ENCODE data around the gene SGIP1.

The SGIP1 gene

GRCh38 chr1:66521721-66522365 lies 12.1 kb upstream of the SGIP1 start:
- no peak for DNase-seq

- DNase-seq = no peak
Observed at GRCh38 chr1:66523562-66523961, 10.4 kb upstream of the SGIP1 start.

GRCh38 chr1:66525086-66525485 lies 8.9 kb upstream of the SGIP1 start:
- no peak for DNase-seq

- DNase-seq = no peak
Observed at GRCh38 chr1:66526036-66526435, 7.9 kb upstream of the SGIP1 start.

GRCh38 chr1:66526991-66527390 lies 7.0 kb upstream of the SGIP1 start:
- no peak for DNase-seq

- DNase-seq = no peak
Observed at GRCh38 chr1:66527686-66528085, 6.3 kb upstream of the SGIP1 start.

- no peak for DNase-seq
Observed at GRCh38 chr1:66528580-66528979, 5.4 kb upstream of the SGIP1 start.

- peak; percentile 8 for DNase-seq
Observed at GRCh38 chr1:66532214-66532613, 1.7 kb upstream of the SGIP1 start.

- DNase-seq = peak; percentile 96
Observed at GRCh38 chr1:66532798-66533783, 862 bp upstream of the SGIP1 start.

GRCh38 chr1:66535061-66535460 lies 1.1 kb downstream of the SGIP1 start:
- DNase-seq = peak; percentile 47

GRCh38 chr1:66535853-66536252 lies 1.9 kb downstream of the SGIP1 start:
- no peak for DNase-seq

- no peak for DNase-seq
Observed at GRCh38 chr1:66537718-66538117, 3.8 kb downstream of the SGIP1 start.

GRCh38 chr1:66539491-66539890 lies 5.5 kb downstream of the SGIP1 start:
- no peak for DNase-seq

- DNase-seq = no peak
Observed at GRCh38 chr1:66540434-66541032, 6.6 kb downstream of the SGIP1 start.

- no peak for DNase-seq
Observed at GRCh38 chr1:66542314-66542713, 8.4 kb downstream of the SGIP1 start.

GRCh38 chr1:66542811-66543767 lies 9.1 kb downstream of the SGIP1 start:
- no peak for DNase-seq

- no peak for DNase-seq
Observed at GRCh38 chr1:66546047-66546810, 12.3 kb downstream of the SGIP1 start.

- DNase-seq = no peak
Observed at GRCh38 chr1:66549017-66549416, 15.1 kb downstream of the SGIP1 start.

- no peak for DNase-seq
Observed at GRCh38 chr1:66550243-66550642, 16.3 kb downstream of the SGIP1 start.

- DNase-seq = no peak
Observed at GRCh38 chr1:66552287-66552686, 18.3 kb downstream of the SGIP1 start.

- no peak for DNase-seq
Observed at GRCh38 chr1:66552829-66553228, 18.9 kb downstream of the SGIP1 start.

- no peak for DNase-seq
Observed at GRCh38 chr1:66553846-66554245, 19.9 kb downstream of the SGIP1 start.

All from eye (tissue), 1 donor.